Stomach (tissue), 9 donors: Measurements from ENCODE around the gene WFS1. TPM values are rescaled to one million over a fixed set of nuclear protein-coding genes. Genes with fewer than 3 reads are reported as not detected.

ENCODE experiments used
- DNase-seq, 2 donors: peaks; one replicate each; pipeline versions ENCODE4 v3.0.0 to v3.0.0-alpha.2; 2013 to 2019
- H3K27ac ChIP-seq, 5 donors: fragments of 200-600 bp in 4 of 5; sonication (generic) in 4 of 5; one replicate each; pipeline ENCODE4 v1.5.1; 2013 to 2019; ENCODE audit warnings: mild to moderate bottlenecking in 1 of 5, moderate library complexity in 1 of 5
- H3K27me3 ChIP-seq, 3 donors: fragments of 200-600 bp; sonication (generic); one replicate each; pipeline ENCODE4 v1.5.1; 2017 to 2019; ENCODE audit warnings: mixed run types in 1 of 3
- H3K36me3 ChIP-seq, 4 donors: fragments of 200-600 bp; sonication (generic); 1 replicate in 3 of 4; 2 replicates in 1 of 4; pipeline ENCODE4 v1.5.1; 2016 to 2019
- H3K4me1 ChIP-seq, 4 donors: fragments of 200-600 bp; sonication (generic); one replicate each; pipeline ENCODE4 v1.5.1; 2016 to 2019
- H3K4me3 ChIP-seq, 4 donors: fragments of 200-600 bp; sonication (generic) in 3 of 4; one replicate each; pipeline ENCODE4 v1.5.1; 2016 to 2019; ENCODE audit warnings: mild to moderate bottlenecking in 1 of 4
- H3K9me3 ChIP-seq, 4 donors: fragments of 200-600 bp; sonication (generic); one replicate each; pipeline ENCODE4 v1.5.1; 2016 to 2019
- CTCF ChIP-seq, 7 experiments: fragments of 450-650 bp in 4 of 7; fragments of 200-600 bp in 3 of 7; sonication (generic) in 3 of 7; IDR thresholded peaks; one replicate each; pipeline ENCODE4 v1.5.1; 2016 to 2019; ENCODE audit warnings: antibody characterized with exemption in 7 of 7, control low read depth in 2 of 7, mild to moderate bottlenecking in 1 of 7
- EP300 ChIP-seq: sonication (generic); formaldehyde crosslinking; IDR thresholded peaks from one replicate; pipeline ENCODE4 v1.6.1; 2017; ENCODE audit warnings: antibody characterized with exemption
- POLR2A ChIP-seq, 4 donors: fragments of 450-650 bp; IDR thresholded peaks; one replicate each; pipeline ENCODE4 v1.6.1; 2016; ENCODE audit warnings: antibody characterized with exemption in 4 of 4, control low read depth in 2 of 4, mild to moderate bottlenecking in 1 of 4, moderate library complexity in 1 of 4
- POLR2AphosphoS5 ChIP-seq, 3 donors: sonication (generic); formaldehyde crosslinking; IDR thresholded peaks; one replicate each; pipeline ENCODE4 v1.6.1; 2016; ENCODE audit warnings: antibody characterized with exemption in 3 of 3
- WGBS, 5 donors: extraction: QIAGEN DNeasy Blood & Tissue Kit in 3 of 5; methylation state at CpG; one replicate each; pipeline versions ENCODE4 v1.1.5 to v1.1.7; 2013 to 2018; 5-methylcytosine and 5-hydroxymethylcytosine counted together
- intact Hi-C: fragments of 100-400 bp; cut with DNase I; formaldehyde crosslinking; loops from one replicate; pipeline ENCODE4 v1.15.1; 2023; ENCODE audit warnings: low total_unique reads
- polyA plus RNA-seq, 3 donors: library from polyadenylated mRNA; stranded (reverse); fragments of 200-250 nt; gene quantifications; one replicate each; pipeline ENCODE4 v1.2.3, GENCODE V29; 2013
- total RNA-seq, 5 donors: library from RNA; depleted of rRNA; stranded (reverse); fragments of >200 nt; gene quantifications; one replicate each; pipeline versions ENCODE4 v1.1.0 to v1.2.3, GENCODE V29; 2014 to 2016
- donor health status: healthy with polysubstance abuse.
- donor health status: Bipolar disorder and iron deficiency.
- donor health status: healthy.

The WFS1 gene
- total and polyA plus RNA-seq, 8 donors, result 4.1 to 60.7 (median 15.1) TPM

DNA sequence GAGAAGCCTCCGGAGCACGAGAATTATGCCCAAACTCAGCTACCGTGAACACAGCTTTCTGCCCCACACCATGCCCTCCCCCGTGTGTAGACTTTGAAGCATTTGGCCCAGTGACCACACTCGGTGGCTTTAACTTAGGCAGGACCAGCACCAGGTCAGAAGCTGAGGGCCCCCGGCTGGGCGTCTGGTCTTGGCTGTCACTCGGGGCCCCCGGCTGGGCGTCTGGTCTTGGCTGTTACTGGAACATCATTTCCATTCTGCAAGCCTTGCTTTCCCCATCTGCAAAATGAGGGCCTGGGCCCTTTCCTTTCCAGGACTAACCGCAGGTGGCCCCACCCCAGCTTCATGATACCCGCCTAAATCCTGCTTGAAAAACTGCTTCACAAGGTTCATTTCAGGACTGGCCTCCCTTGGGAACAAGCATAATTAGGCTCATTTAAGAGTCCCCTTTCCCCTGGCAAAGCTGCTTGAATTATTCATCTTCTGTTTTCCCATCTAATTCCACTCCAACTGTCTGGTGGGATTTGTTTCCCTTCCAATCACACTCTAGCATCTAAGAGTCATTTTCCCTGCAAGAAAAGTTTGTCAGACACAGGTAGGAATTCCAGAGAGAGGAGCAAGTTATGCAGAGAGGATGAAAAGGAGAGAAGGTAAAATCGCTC, 82.5 kb downstream of the WFS1 start:
- WGBS, 5 donors, result 74 to 79% (median 77%) methylated on average over 9 to 13 of the region's 13 CpGs
- Histone ChIP-seq H3K9me3 (no peaks in the 10 kb centered on the region), H3K27me3 (peaks cover 0 to 66% (median 4%) of the 10 kb centered on the region in 3 donors)

More for the DNA sequence above, 82.5 kb downstream of the WFS1 start:
- H3K27ac ChIP-seq, result no peak overlapping the region
- H3K4me3 ChIP-seq, result no peak overlapping the region
- DNase-seq, result no peak
- no peaks in the 10 kb centered on the region for H3K36me3 ChIP-seq
- no peaks in the 10 kb centered on the region for H3K4me1 ChIP-seq
- no peak for TF ChIP-seq CTCF (IDR thresholded peaks at IDR 0.05)
- TF ChIP-seq EP300, result no peak
- no peak for TF ChIP-seq POLR2AphosphoS5 (IDR thresholded peaks at IDR 0.05)
- TF ChIP-seq POLR2A (IDR thresholded peaks at IDR 0.05), result no peak
- intact Hi-C loops, result no loop called here

Other genes with a start within 250 kb of the WFS1 start
- 10 to 100 TPM in 1 of 5 donors, under 1 TPM in 2, not detected in 2; 0.18 to 10.3 (median 0.87) TPM for gene JAKMIP1, start 69.3 kb upstream of the WFS1 start, total RNA-seq
- gene JAKMIP1, start 69.3 kb upstream of the WFS1 start, polyA plus RNA-seq, result under 1 TPM; 0.40 to 0.62 (median 0.46) TPM
- 1 to 10 TPM in 2 of 5 donors, not detected in 3; 1.4 to 1.5 TPM for gene PPP2R2C, start 202.8 kb downstream of the WFS1 start, total RNA-seq
- gene PPP2R2C, start 202.8 kb downstream of the WFS1 start, polyA plus RNA-seq, result 1 to 10 TPM in 1 of 3 donors, not detected in 2; 5.0 TPM